Suprapubic skin (tissue), 3 donors: ENCODE measurements around the gene NCL.

Experiments used
- CTCF ChIP-seq, 2 donors: fragments of 200-600 bp in 1 of 2; fragments of 450-650 bp in 1 of 2; sonication (generic) in 1 of 2; IDR thresholded peaks; one replicate each; pipeline ENCODE4 v1.5.1; 2016 to 2019; ENCODE audit warnings: antibody characterized with exemption in 2 of 2, mild to moderate bottlenecking in 1 of 2, moderate library complexity in 1 of 2
- POLR2AphosphoS5 ChIP-seq, 3 donors: sonication (generic); formaldehyde crosslinking; IDR thresholded peaks; one replicate each; pipeline ENCODE4 v1.6.1; 2017; ENCODE audit warnings: antibody characterized with exemption in 3 of 3

GRCh38 chr2:231483398-231484329, 19.4 kb upstream of the NCL start:
- no peak for TF ChIP-seq POLR2AphosphoS5 (IDR thresholded peaks at IDR 0.05)
- TF ChIP-seq CTCF (IDR thresholded peaks at IDR 0.05), result no peak
